T-helper 1 cell treated with Interleukin-12 subunit alpha and Interleukin-12 subunit beta and Interleukin-4 antibody, amounts not matched to agents 30 μg/mL and 1 μg/mL, for 36 hours (primary cell): ENCODE data around the gene UVSSA.

Source experiments
- H3K27ac Mint-ChIP-seq: one replicate; pipeline ENCODE4 v1.8.0; 2021; ENCODE audit warnings: mild to moderate bottlenecking, mixed read lengths
- H3K27me3 Mint-ChIP-seq: one replicate; pipeline ENCODE4 v1.8.0; 2021; ENCODE audit warnings: low read depth, mixed read lengths
- H3K36me3 Mint-ChIP-seq: one replicate; pipeline ENCODE4 v1.8.0; 2021; ENCODE audit warnings: low read depth, mixed read lengths
- H3K4me1 Mint-ChIP-seq: one replicate; pipeline ENCODE4 v1.8.0; 2021; ENCODE audit warnings: low read depth, mixed read lengths
- H3K4me3 Mint-ChIP-seq: one replicate; pipeline ENCODE4 v1.8.0; 2021; ENCODE audit warnings: mild to moderate bottlenecking, moderate library complexity, mixed read lengths
- H3K9me3 Mint-ChIP-seq: one replicate; pipeline ENCODE4 v1.8.0; 2021; ENCODE audit warnings: mixed read lengths

UVSSA gene

DNA sequence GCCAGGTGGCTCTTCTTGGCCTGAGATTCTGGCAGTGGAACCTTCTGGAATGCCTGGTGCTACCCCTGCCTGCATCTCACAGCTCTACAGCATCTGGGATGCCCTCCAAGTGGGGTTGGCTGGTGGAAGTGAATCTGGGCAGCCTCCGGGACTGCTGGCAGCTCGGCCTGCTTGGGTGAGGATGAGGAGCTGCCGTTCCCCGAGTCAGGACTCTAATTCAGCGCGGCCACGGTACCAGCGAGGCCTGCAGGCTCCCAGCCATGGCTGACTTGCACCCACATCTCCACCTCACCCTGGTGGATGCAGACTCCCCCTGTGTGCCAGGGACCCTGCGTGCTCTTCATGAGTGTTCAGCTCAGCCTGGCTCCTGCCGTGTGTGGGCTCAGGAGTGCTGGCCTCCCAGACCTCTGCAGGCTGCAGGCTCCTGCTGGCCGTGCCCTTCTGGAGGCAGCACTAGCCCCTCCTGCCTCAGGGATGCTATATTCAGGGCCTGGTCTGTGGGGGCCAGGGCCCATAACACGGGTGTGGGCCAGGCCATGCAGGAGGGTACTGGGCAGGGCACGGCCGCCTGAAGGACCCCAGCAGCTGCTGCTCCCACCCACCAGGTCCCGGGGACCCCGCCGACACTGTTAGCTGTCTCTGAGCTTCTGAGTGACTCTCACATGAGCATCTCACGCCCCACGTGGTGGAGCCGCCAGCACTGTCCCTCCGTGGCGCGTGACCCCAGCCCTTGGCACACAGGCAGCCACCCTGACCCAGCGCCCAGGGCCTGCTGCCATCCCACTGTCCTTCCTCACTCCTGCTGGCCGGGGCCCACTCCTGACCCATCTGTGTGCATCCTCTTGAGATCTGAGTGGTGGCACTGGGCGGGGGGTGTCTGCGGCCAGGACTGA lies 10.6 kb downstream of the UVSSA start:
- Mint-ChIP-seq H3K4me3 (no peak overlapping the region), H3K9me3 (no peaks in the 10 kb centered on the region), H3K27me3 (no peaks in the 10 kb centered on the region), H3K4me1 (no peaks in the 10 kb centered on the region), H3K36me3 (peaks cover 2% of the 10 kb centered on the region), H3K27ac (no peak overlapping the region)

DNA sequence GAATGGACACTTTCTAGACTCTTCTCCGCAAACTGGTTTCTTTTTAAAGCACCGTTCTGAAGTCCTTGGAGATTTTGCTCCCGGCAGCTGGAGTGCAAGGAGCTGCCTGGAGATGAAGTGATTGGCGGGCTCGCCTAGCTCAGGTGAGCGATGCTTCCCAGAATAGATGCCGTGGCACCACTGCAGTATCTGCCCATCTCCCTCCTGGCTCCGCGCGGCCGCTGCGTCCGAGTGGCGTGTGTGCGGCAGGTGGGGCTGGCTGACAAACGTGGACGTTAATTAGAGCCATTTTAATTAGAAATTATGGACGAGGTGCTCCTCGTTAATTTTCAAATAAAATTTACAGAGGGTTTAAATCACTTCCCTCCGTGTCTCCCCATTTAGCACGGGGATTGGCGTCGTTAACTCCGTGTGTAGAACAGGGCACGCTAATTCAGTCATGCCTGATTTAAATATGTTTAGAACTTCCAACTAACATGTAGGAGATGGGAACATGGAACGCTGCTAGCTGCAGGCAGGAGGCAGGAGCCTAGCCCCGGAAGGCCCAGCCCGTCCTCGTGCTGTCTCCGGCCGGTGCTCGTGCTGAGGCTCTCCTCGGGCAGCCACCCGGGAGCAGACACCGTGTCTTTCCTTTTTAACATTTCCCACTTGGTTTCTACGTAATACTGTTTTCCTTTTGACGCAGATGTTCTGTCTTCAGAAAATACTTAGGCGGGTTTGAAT lies 11.6 kb downstream of the UVSSA start:
- H3K27me3 Mint-ChIP-seq = no peaks in the 10 kb centered on the region
- H3K4me1 Mint-ChIP-seq = no peaks in the 10 kb centered on the region
- no peak overlapping the region for H3K27ac Mint-ChIP-seq
- H3K9me3 Mint-ChIP-seq = no peaks in the 10 kb centered on the region
- peaks cover 2% of the 10 kb centered on the region for H3K36me3 Mint-ChIP-seq
- no peak overlapping the region for H3K4me3 Mint-ChIP-seq

DNA sequence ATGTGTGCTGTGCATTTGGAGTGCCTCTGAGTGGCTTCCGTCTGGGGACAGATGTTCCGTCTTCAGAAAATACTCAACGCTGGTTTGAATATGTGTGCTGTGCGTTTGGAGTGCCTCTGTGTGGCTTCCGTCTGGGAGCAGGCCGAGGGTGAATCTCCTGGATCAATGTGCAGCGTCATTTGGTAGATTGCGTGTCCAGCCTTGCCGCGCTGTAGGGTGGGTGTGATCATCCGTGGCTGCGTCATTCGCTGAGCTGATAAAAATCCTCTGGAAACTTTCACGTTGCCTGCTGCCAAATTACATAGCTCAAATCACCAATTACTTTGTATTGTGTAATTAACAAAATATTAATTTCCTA lies 12.1 kb downstream of the UVSSA start:
- no peaks in the 10 kb centered on the region for H3K9me3 Mint-ChIP-seq
- no peaks in the 10 kb centered on the region for H3K4me1 Mint-ChIP-seq
- H3K36me3 Mint-ChIP-seq = peaks cover 2% of the 10 kb centered on the region
- no peak overlapping the region for H3K4me3 Mint-ChIP-seq
- H3K27ac Mint-ChIP-seq = no peak overlapping the region
- no peaks in the 10 kb centered on the region for H3K27me3 Mint-ChIP-seq

DNA sequence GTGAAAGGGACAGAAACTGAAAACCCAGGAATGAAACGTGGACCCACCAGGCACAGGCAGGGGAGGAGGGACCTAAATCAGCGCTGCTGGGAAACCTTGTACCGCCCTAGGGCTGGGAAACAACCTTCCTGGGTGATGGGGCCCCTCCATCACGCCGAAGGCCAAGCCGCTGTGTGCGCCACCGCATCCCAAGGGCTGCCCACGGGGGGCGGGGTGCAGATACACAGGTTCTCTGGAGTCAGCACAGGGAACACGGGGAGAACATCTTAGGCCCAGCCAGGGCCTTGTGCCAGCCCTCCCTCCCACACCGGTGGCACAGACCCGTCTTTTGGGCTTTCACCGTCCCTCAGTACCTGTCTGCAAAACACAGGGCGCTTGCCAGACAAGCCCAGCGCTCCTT lies 13.0 kb downstream of the UVSSA start:
- H3K9me3 Mint-ChIP-seq = no peaks in the 10 kb centered on the region
- H3K27ac Mint-ChIP-seq = no peak overlapping the region
- H3K27me3 Mint-ChIP-seq = no peaks in the 10 kb centered on the region
- H3K4me3 Mint-ChIP-seq = no peak overlapping the region
- H3K36me3 Mint-ChIP-seq = peaks cover 2% of the 10 kb centered on the region
- H3K4me1 Mint-ChIP-seq = no peaks in the 10 kb centered on the region

DNA sequence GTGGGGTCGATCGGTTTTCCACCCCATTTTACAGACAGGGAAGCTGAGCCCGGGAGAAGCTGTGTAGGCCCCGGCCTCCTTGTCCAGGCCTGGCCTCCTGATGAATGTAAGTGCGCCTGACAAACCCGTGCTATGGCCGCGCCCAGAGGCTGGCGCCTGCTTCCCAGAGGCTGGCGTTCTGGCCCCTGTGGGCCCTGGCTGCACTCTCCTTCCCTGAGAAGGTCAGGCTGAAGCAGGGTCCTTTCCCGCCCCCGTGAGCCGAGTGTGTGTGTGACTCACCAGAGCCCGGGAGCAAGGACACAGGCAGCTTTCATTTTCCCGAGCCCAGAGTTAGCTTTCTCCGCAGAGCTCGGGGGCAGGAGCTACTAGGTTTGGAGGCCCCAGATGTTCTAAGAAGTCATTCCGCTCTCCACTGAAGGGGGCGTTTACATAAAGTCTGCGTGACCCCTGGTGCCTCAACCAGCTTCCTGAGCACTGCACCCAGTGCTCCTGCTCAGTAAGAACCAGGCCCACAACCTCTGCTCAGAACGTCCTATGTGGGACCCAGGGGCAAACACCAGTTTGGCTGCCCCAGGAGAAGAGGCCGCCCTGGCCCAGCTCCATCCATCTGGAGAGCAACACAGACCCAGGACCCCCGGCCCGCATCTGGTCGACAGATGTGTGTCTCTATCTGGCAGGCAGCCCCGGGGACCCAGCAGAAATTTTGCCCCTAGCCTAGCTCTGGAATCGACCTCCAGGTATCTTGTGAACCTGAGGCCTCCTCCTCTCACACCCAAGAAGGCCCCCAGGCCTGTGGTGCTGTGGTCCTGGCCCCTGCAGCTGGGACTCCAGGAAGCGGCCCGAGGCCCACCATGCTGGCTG lies 13.6 kb downstream of the UVSSA start:
- no peak overlapping the region for H3K4me3 Mint-ChIP-seq
- peaks cover 2% of the 10 kb centered on the region for H3K36me3 Mint-ChIP-seq
- no peaks in the 10 kb centered on the region for H3K4me1 Mint-ChIP-seq
- H3K27me3 Mint-ChIP-seq = no peaks in the 10 kb centered on the region
- no peak overlapping the region for H3K27ac Mint-ChIP-seq
- H3K9me3 Mint-ChIP-seq = no peaks in the 10 kb centered on the region

DNA sequence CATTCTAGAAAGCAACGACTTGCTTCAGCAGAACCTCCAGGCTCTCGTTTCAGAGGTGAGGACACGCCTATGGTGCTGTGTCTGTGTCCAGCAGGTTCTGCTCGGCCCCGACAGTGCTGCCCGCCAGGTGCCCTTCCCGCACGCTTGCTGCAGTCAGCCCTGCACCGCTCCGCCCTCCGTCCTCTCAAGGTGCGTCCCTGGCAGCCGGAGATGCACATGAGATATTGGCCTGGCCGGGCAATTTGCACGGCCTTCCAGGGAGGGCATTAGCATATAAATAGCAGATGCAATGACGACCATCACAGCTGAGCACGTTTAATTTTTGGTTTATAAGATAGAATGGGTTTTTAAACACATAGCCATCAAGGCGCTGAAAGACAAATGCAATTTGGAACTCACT lies 14.4 kb downstream of the UVSSA start:
- no peak overlapping the region for H3K27ac Mint-ChIP-seq
- H3K36me3 Mint-ChIP-seq = no peaks in the 10 kb centered on the region
- H3K27me3 Mint-ChIP-seq = no peaks in the 10 kb centered on the region
- H3K4me1 Mint-ChIP-seq = no peaks in the 10 kb centered on the region
- H3K4me3 Mint-ChIP-seq = no peak overlapping the region
- no peaks in the 10 kb centered on the region for H3K9me3 Mint-ChIP-seq

DNA sequence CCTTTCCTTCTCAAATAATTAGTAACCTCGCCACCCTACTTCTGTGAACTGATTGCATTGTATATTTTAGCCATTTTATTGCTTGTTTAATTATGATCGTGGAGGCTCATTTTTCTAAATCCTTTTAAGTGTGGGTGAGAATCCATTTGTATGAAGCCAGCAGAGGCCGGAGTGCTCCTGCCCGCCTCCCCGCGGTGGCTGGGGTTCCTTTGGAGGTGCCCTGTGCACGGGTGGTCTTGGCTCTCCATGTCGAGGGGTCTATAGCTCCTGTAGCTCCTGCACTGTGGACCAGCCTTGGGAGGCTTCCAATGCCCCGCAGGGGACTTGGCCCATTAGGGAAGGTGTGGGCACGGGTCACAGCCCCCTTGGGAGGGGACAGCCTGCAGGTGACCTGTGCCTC lies 15.0 kb downstream of the UVSSA start:
- Mint-ChIP-seq H3K27me3 (no peaks in the 10 kb centered on the region), H3K27ac (no peak overlapping the region), H3K9me3 (no peaks in the 10 kb centered on the region), H3K4me1 (no peaks in the 10 kb centered on the region), H3K4me3 (no peak overlapping the region), H3K36me3 (no peaks in the 10 kb centered on the region)

DNA sequence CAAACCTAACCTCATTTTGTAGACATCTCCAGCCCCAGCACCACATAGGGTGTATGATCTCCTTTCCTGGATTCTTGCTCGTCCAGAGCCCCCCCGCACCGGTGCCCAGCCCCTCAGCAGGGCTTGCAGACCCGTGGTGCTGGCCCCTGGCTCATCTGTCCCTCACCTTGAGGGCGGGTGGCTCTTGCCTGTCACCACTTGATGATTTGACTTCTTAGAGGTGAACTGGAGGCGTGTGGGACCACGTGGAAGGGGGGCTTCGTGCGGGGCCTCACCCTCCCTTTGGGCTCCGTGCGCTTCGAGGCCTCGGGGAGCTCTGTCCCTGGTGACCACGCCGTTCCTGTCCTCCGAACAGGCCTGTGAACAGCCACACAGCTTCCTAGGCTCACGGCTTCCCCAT lies 15.5 kb downstream of the UVSSA start:
- no peaks in the 10 kb centered on the region for H3K36me3 Mint-ChIP-seq
- no peak overlapping the region for H3K27ac Mint-ChIP-seq
- no peaks in the 10 kb centered on the region for H3K9me3 Mint-ChIP-seq
- no peaks in the 10 kb centered on the region for H3K4me1 Mint-ChIP-seq
- H3K27me3 Mint-ChIP-seq = no peaks in the 10 kb centered on the region
- H3K4me3 Mint-ChIP-seq = no peak overlapping the region

DNA sequence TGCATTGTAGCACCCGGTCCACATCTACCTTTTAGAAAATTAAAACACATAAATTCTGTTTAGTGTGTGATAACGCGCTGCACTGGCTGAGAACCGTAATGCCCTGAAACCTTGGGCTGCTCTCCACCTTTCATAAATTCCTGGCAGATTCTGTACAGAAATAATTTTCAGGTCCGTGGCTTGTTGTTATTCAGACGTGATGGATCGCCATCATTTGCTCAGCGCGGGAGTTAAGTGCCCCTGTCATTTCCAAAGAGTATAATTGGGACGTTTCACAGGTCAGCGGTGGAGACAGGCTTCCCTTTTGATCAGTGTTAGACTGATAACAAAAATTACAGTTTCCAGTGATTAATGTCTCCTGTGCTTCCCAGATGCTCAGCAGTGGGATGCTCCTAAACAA lies 16.5 kb downstream of the UVSSA start:
- H3K9me3 Mint-ChIP-seq = no peaks in the 10 kb centered on the region
- H3K27me3 Mint-ChIP-seq = no peaks in the 10 kb centered on the region
- no peak overlapping the region for H3K27ac Mint-ChIP-seq

DNA sequence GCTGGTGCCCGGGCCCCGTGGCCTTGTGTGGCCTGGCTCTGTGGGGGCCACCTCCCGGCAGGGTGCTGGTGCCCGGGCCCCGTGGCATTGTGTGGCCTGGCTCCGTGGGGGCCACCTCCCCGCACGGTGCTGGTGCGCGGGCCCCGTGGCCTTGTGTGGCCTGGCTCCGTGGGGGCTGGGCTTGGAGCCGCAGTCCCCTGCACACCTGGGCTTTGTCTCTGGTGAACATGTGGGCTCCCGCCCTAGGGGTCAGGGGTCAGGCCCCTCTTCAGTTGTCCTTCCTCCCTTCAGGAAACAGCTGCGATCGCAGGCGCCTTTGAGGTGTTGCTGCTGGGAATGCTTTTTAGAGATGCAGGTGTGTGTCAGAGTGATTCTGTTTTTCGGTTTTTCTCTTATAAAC lies 17.2 kb downstream of the UVSSA start:
- Mint-ChIP-seq H3K27me3 (no peaks in the 10 kb centered on the region), H3K4me1 (no peaks in the 10 kb centered on the region), H3K9me3 (no peaks in the 10 kb centered on the region), H3K27ac (no peak overlapping the region), H3K4me3 (no peak overlapping the region), H3K36me3 (no peaks in the 10 kb centered on the region)

More for the DNA sequence above, 16.5 kb downstream of the UVSSA start:
- no peaks in the 10 kb centered on the region for H3K4me1 Mint-ChIP-seq
- H3K4me3 Mint-ChIP-seq = no peak overlapping the region
- H3K36me3 Mint-ChIP-seq = no peaks in the 10 kb centered on the region

DNA sequence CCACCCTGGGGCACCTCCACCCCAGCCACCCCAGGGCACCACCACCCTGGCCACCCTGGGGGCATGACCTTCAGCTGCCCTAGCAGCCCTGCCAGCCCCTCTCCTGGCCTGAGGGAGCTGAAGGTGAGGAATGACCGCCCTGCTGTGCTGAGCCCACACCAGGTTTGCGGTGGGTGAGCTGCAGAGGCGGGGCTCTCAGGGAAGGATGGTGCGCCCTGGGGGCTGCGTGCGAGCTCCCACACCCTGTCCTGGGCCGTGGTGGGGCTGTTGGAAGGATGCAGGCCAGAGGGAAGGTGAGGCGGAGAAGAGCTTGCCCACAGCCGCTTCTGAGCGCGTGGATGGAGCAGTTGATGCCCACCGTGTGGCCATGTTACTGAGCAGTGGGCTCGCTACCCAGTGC lies 17.7 kb downstream of the UVSSA start:
- Mint-ChIP-seq H3K4me1 (no peaks in the 10 kb centered on the region), H3K9me3 (no peaks in the 10 kb centered on the region)

DNA sequence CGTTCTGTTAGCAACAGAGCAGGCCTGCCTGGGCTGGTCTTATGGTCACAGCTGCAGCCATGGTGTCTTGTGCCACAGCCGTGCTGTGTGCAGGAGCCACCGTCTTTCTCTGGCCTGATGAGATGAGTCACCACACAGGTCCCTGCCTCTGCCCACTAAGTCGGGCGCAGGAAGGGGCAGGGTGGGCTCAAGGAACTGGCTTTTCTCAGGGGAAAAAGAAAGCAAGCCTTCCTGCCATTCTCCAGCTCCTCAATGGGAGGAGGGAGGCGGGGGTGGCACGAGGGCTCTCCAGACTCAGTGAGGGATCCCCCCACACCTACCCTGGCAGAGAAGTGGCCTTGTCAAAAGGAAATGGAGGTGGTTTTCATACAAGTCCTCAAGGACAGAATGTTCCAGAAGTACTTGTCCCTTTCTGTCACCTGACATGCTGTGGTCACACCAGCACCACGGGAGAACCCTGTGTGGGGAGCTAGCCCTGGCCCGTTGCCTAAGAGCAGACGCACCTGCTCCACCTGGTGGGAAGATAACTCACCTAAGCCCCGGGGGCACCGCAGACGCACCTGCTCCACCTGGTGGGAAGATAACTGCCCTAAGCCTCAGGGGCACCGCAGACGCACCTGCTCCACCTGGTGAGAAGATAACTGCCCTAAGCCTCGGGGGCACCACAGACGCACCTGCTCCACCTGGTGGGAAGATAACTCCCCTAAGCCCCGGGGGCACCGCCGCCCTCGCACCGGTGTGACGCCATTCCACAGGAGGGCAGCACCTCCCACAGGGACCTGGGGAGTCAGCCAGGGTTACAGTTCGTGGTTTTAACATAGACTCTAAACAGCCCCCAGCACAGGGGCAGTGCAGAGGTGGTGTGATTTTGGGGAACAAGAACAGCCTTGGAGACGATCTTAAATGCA lies 18.5 kb downstream of the UVSSA start:
- Mint-ChIP-seq H3K4me3 (no peak overlapping the region), H3K4me1 (no peaks in the 10 kb centered on the region), H3K27ac (no peak overlapping the region), H3K9me3 (no peaks in the 10 kb centered on the region), H3K27me3 (no peaks in the 10 kb centered on the region), H3K36me3 (no peaks in the 10 kb centered on the region)

More for the DNA sequence above, 17.7 kb downstream of the UVSSA start:
- Mint-ChIP-seq H3K36me3 (no peaks in the 10 kb centered on the region), H3K27ac (no peak overlapping the region), H3K4me3 (no peak overlapping the region), H3K27me3 (no peaks in the 10 kb centered on the region)

DNA sequence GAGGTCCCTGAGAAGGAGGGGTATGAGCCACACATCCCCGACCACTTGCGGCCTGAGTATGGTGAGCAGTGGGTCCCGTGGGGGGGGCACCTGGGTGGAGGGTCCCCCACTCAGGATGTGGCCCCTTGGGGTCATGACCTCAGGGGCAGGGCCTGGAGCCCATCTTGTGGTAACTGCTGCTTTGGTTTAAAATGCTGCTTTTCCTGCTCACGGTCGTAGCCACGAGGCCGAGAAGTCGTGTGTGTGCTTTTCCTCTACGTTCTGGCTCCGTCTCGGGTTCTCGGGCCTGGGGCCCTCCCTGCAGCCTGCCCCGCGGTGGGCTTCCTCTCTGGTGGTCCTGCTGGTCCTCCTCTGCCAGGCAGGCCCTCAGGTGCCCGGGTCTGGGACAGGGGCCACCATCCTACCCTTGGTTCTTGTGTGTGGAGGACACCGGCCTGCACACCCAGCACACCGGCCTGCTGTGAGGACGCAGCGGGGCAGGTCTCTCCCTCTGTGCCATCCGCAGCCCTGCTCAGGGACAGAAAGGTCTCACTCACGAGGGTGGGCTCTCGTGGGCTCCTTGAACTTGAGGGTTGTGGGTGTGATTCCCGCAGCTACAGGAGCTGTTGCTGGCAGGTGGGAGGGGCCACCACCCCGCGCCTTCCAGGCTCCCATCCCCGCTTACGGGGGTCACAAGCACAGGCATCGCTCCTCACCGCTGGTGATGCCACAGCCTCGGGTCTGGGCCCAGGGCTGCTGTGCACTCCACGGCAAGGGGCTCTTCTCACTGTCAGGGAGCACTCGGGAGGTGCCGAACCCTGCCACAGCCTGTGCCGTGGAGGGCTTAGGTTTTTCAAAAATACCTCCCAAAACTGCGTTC lies 19.6 kb downstream of the UVSSA start:
- H3K4me1 Mint-ChIP-seq = no peaks in the 10 kb centered on the region
- H3K4me3 Mint-ChIP-seq = no peak overlapping the region
- no peaks in the 10 kb centered on the region for H3K27me3 Mint-ChIP-seq
- no peaks in the 10 kb centered on the region for H3K36me3 Mint-ChIP-seq
- no peaks in the 10 kb centered on the region for H3K9me3 Mint-ChIP-seq
- H3K27ac Mint-ChIP-seq = no peak overlapping the region
